Measurements from ENCODE around the gene ACAA1. TPM values are rescaled to one million over a fixed set of nuclear protein-coding genes. Genes with fewer than 3 reads are reported as not detected.

ACAA1 gene
- total and polyA plus RNA-seq, 9 of the 15 experiments (the other 6 are each of a cell fraction or from before 2014, with no cell fraction given): 4.0 to 88.9 (median 57.2) TPM

GRCh38 chr3:38164952-38165721, 28.2 kb upstream of the ACAA1 start, which contains the start of gene OXSR1:
TSS of gene OXSR1 (plus strand) at chr3:38165537. CDS start at chr3:38165877, 340 bp downstream.
- H4K20me1 ChIP-seq (replicated peaks; ENCODE audit: control insufficient read depth, insufficient read depth, low read length): peaks cover 7% of the 10 kb centered on the region
- peak within 1 kb of the TSS; percentile 91 to 94 for H3K9ac ChIP-seq (ENCODE audit: insufficient read depth in 1 of 2, low read depth in 2 of 2, low read length in 2 of 2)
- no peaks in the 10 kb centered on the region for H3K9me3 ChIP-seq (replicated peaks; ENCODE audit: control insufficient read depth, insufficient read depth, low read depth, low read length)
- H3K36me3 ChIP-seq (ENCODE audit: control insufficient read depth, insufficient read depth, low read length): peaks cover 16% of the 10 kb centered on the region
- in situ Hi-C loops (cut with MboI) (no loop called here), intact Hi-C loops (cut with micrococcal nuclease) (loop anchor here (1.0 kb wide), 1 partner anchor 28 kb away; the partner anchor contains the start of gene ACAA1)
- FAIRE-seq (peak; percentile 98), ATAC-seq (peak; percentile 91), DNase-seq (ENCODE audit: extremely low read depth in 1 of 4, low spot score in 3 of 4) (peak; percentile 96 to 100 (median 97))
- ChIA-PET POLR2A (interaction anchor here (0.6 to 5.4 kb wide), 31 partner anchors 8 to 574 kb away, joined by 3 to 55 read pairs (median 4); partner anchors contain the start of genes ACAA1 and MYD88), CTCF (ENCODE audit: low intra/inter-chr PET ratio) (interaction anchor here (0.7 kb wide), 1 partner anchor 983 kb away, joined by 4 read pairs; no protein-coding TSS in a partner anchor)
- BruUV-seq (replicated peaks): no TSS peak
- peaks cover 22 to 35% of the 10 kb centered on the region in 2 experiments for H3K4me1 ChIP-seq (replicated peaks in 1 of 2; ENCODE audit: control insufficient read depth in 2 of 2, insufficient read depth in 2 of 2, low read length in 2 of 2)
- no peaks in the 10 kb centered on the region for H3K9me1 ChIP-seq (ENCODE audit: control insufficient read depth, insufficient read depth, low read length)
- no peaks in the 10 kb centered on the region for H3K27me3 ChIP-seq (ENCODE audit: control insufficient read depth in 2 of 2, insufficient read depth in 2 of 2, low read length in 2 of 2)
- WGBS (ENCODE audit: insufficient coverage, low coverage, missing lambda C conversion rate): 1% methylated on average over 52 of the region's 57 CpGs
- H3K4me3 ChIP-seq: peak within 1 kb of the TSS; percentile 91
- H2AFZ ChIP-seq (ENCODE audit: low read depth, low read length): peak within 1 kb of the TSS; percentile 98
- H3K27ac ChIP-seq (ENCODE audit: extremely low read depth, low read depth, low read length): peak within 1 kb of the TSS; percentile 98
- peak within 1 kb of the TSS; percentile 89 for H3K4me2 ChIP-seq (ENCODE audit: insufficient read depth, low read length)
- H3K79me2 ChIP-seq (ENCODE audit: control insufficient read depth, insufficient read depth, low read length): peaks cover 48% of the 10 kb centered on the region
- no peak for TF ChIP-seq U2AF2 (optimal IDR thresholded peaks at IDR 0.05; ENCODE audit: low read depth, low read length)
- TF ChIP-seq FIP1L1 (IDR thresholded peaks at IDR 0.05; ENCODE audit: low read depth, low read length, poor library complexity, severe bottlenecking): peak; percentile 69
- TF ChIP-seq ZNF668 (CRISPR knock-in tag; IDR thresholded peaks at IDR 0.05): no peak
- no peak for TF ChIP-seq NCOA4 (IDR thresholded peaks at IDR 0.05; ENCODE audit: partially characterized antibody)
- TF ChIP-seq ZNF121 (CRISPR knock-in tag; conservative IDR thresholded peaks at IDR 0.05): no peak
- TF ChIP-seq TCF7 (IDR thresholded peaks at IDR 0.05; ENCODE audit: borderline replicate concordance): no peak
- TF ChIP-seq ZNF436 (CRISPR knock-in tag; IDR thresholded peaks at IDR 0.05): no peak
- TF ChIP-seq ZNF551 (CRISPR knock-in tag; IDR thresholded peaks at IDR 0.05): no peak
- TF ChIP-seq CBX3 (IDR thresholded peaks at IDR 0.05; ENCODE audit: borderline replicate concordance in 1 of 2, low read length in 2 of 2): peak in 1 of 2 experiments; percentile 10; a peak in 2 of 3 replicates
- TF ChIP-seq HEY1 (CRISPR knock-in tag; IDR thresholded peaks at IDR 0.05; ENCODE audit: borderline replicate concordance): no peak
- no peak for TF ChIP-seq MBD1 (CRISPR knock-in tag; IDR thresholded peaks at IDR 0.05)
- TF ChIP-seq BRF1 (IDR thresholded peaks at IDR 0.05; ENCODE audit: borderline replicate concordance, extremely low read depth, insufficient read length): no peak
- TF ChIP-seq RHOXF2B (CRISPR knock-in tag; conservative IDR thresholded peaks at IDR 0.05): 0 out of 2 replicates have a peak, but pooled peaks have one; percentile 65
- no peak for TF ChIP-seq PPARD (CRISPR knock-in tag; IDR thresholded peaks at IDR 0.05)
- no peak for TF ChIP-seq MED1 (CRISPR knock-in tag; IDR thresholded peaks at IDR 0.05; ENCODE audit: borderline replicate concordance)
- peak; percentile 80; the same call in 1 of the 2 replicates for TF ChIP-seq ATF2 (CRISPR knock-in tag; IDR thresholded peaks at IDR 0.05)
- no peak for TF ChIP-seq ZNF586 (CRISPR knock-in tag; conservative IDR thresholded peaks at IDR 0.05)
- TF ChIP-seq SAFB2 (IDR thresholded peaks at IDR 0.05; ENCODE audit: borderline replicate concordance, low read depth, low read length, severe bottlenecking): no peak
- no peak; the same call in 1 of the 2 replicates for TF ChIP-seq BRD4 (IDR thresholded peaks at IDR 0.05)
- no peak for TF ChIP-seq ZNF217 (CRISPR knock-in tag; IDR thresholded peaks at IDR 0.05)

Data from K562 (cell line).